NCI-H1436 (cell line): ENCODE measurements around the gene CCNE1.
"Not testable (repeated sequence)": the region's sequence is repeated elsewhere in the genome, so short reads cannot be mapped to it uniquely, and the experiment has no call there.

Experiments used
- DNase-seq: peaks from one replicate; lab custom pipeline; 2025; lab: John Stamatoyannopoulos, UW

The CCNE1 gene

DNA sequence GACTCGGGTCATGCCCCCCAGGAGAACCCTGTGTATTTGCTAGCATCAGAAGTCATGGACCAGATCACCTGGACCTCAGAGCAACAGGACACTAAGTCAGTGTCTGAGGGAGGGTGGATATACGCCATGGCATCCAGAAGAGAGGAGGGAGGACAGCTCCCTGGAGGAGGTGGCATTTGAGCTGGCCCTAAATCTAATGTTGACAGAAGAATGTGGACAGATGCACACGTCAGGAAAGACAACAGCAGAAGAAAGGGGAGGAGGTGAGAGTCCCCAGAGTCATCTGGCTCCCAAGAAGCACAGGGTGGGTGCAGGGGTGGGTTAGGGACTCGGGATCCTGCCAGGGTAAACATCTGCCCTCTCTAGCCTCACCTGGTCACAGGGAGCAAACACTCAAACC lies 24.5 kb upstream of the CCNE1 start:
- no peak for DNase-seq

DNA sequence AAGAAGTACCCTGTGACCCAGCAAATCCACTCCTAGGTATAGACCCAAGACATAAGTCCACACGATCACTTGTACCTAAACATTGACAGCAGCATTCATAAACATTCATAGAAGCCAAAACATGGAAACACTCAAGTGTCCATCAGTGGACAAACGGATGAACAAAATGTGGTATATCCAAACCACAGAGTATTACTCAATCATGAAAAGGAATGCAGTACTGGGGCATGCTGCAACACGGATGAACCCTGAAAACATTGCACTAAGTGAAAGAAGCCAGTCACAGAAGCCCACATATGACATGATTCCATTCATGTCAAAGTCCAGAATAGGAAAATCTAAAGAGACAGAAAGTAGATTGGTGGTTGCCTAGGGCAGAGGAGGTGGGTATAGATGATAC lies 22.8 kb upstream of the CCNE1 start:
- DNase-seq: no peak

DNA sequence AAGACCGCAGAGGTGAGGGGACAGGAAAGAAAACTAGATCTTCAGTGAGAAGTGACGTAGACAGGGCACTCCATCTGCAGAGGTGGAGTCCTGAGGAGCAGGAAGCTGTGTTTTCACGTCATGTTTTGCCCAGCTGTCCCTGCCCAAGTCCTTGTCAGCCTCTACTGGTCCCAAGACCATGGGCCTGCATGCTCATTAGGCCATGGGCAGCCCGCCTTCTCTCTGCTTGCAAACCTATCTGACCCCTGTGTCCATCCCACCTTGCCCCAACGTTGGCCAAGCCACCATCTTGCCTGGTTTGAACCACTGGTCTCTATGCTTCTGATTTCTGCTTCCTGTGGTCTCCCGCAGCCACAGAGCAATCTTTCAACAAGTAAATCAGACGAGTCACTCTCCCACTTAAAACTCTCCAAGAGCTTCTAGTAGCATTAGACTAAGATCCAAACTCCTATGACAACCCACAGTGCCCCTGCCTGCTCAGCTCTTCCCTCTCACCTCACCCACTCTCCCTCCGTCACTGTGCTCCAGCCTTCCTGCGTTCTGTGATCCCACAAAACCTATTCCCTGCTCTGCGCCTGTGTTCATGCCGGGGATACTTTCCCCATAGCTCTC lies 18.6 kb upstream of the CCNE1 start:
- no peak for DNase-seq

DNA sequence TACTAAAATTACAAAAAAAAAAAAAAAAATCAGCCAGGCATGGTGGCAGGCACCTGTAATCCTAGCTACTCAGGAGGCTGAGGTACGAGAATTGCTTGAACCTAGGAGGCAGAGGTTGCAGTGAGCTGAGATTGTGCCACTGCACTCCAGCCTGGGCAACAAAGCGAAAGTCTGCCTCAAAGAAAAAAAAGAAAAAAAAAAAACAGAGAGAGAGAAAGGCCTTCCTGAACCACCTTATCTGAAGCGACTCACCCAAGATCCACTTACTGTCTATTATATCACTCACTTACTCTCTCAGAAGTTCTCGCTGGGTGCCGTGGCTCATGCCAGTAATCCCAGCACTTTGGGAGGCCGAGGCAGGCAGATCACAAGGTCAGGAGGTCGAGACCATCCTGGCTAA lies 17.3 kb upstream of the CCNE1 start:
- not testable (repeated sequence) for DNase-seq

DNA sequence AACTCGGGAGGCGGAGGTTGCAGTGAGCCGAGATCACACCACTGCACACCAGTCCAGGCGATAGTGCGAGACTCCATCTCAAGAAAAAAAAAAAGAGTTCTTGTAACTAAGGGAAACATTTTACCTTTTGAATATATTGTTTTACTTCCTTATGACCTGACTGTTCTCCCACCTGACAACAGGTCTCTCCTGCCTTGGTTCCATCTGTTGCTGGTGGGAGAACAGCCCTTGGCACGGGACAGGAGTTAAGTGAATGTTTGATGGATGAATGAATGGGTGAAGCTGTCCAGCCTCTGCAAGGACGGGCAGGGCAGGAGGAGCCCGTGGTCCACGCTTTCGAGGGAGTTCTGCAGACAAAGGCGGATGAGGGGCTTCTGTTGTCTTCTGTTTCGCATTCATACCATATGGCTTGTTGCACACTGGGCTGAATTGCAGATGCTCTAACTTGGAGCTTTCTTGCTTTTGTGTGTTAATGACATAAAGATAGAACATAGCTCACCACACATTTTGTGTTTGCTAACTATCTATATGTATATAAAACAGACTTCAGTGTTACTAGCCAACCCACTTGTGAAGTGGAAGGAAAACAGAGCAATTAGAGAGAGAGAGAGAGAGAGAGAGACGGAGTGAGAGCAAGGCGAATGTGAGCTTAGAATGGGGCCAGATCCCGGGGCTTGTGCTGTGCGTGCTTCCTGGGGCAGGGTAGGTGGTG lies 16.2 kb upstream of the CCNE1 start:
- DNase-seq: no peak

DNA sequence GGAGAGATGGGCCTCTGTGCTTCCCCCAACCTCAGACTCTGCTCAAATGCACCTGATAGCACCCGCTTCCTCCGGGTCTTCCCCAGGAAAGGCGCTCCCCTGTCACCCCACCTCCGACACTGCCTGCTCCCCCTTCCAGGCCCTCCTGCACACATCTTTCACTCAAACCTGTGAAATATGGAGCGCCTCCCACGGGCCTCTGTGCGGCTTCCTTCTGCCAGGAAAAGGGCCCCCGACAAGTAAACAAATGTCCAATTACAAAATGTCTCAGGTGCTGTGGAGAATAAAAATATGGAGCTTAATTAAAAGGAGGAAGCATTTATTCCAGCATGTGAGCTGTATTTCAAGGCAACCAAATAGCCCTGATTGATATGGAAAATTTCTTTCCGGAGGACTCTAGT lies 15.6 kb upstream of the CCNE1 start:
- DNase-seq: no peak

DNA sequence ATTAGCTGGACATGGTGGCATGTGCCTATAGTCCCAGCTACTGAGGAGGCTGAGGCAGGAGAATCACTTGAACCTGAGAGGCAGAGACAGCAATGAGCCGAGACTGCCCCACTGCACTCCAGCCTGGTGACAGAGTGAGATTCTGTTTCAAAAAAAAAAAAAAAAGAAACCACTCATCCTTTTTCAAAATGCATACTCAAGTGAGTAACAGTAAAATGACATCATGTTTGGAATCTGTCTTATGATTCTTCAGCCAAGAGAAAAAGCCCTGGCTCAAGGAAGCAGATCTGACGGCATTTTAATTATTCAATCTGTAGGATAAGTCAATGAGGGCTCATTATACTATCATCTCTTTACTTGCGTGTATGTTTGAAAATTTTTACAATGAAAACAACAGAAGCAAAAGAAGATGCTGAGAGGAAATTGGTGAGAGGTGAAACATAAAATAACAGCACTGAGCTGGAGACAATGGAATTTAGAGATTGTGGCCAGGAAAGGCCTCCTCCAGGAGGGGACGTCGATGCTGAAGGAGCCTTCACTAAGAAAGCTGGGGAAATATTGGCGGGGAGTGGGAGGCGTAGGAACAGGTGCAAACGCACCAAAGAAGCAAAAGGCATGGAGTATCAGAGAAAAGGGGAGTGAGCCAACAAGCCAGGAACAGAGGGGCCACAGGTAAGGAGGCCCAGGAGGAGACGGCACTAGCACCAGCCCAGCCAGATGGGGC lies 12.9 kb upstream of the CCNE1 start:
- DNase-seq: no peak

DNA sequence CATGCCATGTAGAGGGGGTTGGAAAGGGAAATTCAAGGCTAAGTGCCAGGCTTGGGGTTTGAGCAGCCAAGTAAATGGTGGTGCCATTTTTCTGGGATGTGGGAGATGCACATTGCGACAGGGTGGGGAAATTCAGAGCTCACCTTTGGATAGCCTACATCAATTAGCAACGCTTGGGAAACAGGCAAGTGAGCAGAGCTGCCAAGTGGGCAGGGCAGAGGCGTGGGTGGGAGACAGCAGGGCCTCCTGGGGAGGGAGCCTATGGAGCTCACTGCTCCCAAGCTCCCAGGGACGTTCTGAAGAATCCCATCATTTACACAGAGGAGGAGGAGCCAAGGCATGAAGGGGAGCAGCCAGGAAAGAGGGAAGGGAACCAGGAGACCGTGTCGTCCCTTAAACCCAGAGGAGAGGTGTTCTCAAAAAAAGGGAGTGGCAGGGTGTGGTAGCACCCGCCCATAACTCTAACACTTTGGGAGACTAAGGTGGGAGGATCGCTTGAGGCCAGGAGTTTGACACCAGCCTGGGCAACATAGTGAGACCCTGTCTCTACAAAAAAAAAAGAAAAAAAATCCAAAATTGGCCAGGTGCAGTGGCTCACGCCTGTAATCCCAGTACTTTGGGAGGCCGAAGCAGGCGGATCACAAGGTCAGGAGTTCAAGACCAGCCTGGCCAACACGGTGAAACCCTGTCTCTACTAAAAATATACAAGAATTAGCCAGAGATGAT lies 11.5 kb upstream of the CCNE1 start:
- DNase-seq: no peak

DNA sequence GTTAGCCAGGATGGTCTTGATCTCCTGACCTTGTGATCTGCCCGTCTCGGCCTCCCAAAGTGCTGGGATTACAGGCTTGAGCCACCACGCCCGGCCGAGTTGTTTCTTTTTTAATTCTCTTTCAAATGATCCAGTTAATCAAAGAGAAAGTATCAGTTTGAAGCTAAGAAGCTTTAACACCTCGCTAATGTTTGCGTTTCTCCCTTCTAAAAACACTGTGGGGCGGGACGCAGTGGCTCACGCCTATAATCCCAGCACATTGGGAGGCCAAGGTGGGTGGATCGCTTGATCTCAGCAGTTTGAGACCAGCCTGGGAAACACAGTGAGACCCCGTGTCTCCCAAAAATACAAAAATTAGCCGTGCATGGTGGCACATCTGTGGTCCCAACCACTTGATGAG lies 7.8 kb upstream of the CCNE1 start:
- not testable (repeated sequence) for DNase-seq

DNA sequence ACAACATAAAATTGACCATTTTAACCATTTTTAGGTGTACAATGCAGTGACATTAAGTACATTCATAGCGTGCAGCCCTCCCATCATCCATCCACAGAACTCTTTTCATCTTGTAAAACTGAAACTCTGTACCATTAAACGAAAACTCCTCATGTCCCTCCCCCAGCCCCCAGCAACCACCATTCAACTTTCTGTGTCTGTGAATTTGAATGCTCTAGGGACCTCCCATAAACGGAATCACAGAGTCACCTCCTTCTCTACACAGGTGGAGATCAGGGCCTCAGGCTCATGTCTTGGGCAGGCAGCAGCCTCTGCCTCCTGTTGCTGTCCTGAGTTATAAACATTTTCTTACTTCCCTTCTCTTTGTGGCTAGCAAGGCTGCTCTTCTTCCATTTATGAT lies 7.3 kb upstream of the CCNE1 start:
- DNase-seq: no peak

DNA sequence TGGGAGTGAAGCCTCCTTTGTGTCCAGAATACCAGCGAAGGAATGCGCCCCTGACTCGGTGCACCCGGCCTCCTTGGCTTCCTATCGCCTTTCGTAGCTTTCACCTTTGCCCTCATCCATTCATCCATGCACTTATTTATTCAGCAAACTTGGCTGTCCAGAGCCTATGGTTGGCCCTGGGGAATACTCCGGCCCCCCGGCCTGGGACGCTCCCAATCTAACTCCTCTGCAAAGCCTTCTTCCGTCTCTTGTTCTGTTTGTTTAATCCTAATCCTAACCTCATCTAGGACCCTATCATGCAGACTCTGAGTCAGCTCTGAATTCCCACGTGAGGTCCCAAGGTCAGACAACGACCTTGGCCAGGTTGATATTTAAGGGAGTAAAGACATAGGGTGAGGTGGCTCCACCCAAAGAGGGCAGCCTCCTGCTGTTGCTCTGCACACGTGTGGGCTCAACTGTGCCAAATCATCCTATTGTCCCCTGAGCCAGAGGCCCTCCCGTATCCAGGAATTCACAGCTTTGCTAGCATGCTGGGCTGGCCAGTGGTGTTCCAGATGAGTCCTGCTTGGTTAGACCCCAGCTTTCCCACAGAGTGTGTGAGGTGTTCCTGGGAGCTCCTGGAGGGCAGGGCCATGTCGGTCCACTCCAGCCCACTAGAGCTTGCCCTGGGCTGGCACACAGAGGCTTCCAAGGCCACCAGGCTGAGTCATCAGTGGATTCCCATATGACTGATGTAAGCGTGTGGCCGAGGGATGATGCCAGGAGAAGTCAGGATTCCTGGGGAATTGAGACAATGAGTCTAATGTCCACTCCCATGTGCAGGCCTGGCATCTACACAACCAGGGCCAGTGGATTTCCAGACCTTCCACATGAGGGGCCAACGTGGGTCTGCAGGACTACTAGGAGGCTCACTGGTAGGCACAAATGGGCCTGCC lies 6.5 kb upstream of the CCNE1 start:
- no peak for DNase-seq

DNA sequence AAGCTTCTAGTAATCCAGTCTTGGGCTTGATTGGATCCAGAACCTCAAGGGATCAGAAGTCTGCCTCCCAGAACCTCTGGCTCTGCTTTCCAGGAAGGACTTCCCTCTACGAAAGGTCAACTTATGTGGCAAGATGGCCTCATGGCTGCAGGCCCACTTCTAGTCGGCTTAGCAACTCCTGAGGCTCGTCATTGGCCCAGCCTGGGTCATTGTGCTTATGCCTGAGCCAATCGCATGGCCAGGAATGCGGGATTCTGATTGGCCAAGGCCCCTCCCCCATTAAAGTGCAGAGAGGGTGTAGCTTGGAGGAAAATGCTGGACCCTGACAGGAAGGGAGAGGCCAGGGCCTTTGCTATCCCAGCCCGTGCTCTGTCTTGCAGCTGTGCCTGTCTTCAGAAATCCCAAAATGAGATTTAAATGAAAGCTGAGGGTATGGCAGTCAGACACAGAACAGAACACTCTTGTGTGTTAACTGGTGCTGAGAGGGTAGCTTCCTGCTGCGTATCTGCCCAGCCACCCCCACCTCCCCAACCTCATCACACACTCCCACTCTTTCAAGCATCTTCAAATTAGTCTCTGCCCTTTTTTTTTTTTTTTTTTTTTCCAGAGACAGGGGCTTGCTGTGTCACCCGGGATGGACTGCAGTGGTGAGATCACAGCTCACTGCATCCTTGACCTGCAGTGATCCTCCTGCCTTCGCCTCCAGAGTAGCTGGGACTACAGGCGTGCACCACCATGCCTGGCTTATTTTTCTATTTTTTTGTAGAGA lies 5.5 kb upstream of the CCNE1 start:
- DNase-seq: no peak

DNA sequence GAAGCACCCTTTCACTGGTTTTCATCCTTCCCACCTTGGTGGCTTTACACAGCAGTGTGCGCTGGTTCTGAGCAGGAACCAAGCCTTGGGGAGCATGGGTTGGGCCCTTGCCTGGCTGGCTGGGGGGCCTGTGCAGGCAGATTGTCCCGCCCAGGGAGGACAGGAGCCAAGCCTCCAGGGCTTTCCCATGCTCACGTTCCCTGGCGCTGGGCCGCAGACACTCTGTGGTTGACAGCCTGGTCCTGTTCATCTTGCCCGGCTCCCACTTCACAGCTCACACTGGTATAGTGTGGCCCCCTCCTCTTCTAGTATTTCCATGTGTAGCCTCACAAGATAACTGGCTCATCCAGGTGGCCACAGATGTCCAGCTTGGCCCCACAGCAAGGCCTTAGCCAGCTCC lies 4.6 kb upstream of the CCNE1 start:
- DNase-seq: no peak

DNA sequence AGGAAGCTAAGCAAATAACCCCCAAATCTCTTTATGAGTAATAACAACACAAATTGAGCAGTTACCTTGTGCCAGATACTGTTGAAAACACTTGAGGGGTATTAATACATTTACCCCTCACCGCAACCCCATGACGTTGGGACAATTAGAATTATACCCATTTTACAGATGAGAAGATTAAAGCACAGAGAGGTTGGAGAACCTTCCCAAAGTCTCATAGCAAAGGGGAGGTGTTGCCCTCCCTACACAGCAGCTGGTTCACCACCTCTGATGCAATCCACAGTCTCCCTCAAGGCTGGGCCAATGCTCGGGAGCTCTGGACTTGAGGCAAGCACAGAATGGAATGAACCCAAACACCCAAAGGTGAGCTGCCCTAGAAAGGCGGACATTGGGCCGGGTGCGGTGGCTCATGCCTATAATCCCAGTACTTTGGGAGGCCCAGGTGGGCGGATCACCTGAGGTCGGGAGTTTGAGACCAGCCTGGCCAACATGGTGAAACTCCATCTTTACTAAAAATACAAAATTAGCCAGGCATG lies 3.9 kb upstream of the CCNE1 start:
- DNase-seq: no peak

DNA sequence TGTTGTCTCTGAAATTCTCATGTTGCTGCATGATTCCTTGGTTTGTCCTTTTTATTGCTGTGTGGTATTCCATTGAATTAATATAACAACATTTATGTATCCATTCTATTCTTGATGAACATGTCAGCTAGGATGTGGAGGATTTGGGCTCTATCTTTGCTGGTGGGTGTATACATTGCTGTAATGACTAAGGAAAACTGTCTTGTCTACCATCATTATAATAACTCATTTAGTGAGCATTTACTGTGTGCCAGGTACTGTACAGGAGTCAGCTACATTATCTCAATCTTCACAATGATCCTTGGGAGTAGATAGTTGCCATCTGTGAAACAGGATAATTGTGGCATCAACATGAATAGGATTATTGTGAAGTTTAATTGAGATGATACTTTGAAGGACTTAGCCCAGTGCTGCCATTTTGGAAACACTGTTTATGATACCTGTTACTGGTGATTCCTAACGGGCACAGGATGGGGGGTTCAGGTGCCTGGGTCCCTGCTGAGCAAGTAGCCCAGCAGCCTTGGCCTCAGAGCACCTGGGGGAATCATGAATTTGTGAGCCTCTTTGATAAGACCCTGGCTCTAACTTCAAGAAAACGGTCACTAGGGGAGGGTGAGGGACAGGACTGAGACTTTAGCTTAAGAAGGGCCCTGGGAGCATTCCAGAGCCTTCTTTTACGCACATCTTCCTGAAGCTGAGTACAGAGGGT lies 1.8 kb upstream of the CCNE1 start:
- no peak for DNase-seq

DNA sequence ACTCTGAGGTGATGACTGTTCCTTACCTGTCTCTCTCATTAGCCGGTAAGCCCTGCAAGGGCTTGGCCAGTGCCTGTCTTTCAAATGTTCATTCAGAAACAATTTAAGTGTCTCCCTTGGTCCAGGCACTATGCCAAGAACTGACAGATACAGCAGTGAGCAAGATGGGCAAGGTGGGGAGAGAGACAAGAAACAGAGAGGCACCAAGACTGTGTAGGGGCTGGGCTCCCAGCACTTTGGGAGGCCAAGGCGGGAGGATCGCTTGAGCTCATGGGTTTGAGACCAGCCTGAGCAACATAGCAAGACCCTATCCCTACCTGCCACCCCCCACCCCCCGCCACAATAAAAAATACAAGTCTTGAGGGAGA lies 1.3 kb upstream of the CCNE1 start:
- no peak for DNase-seq

DNA sequence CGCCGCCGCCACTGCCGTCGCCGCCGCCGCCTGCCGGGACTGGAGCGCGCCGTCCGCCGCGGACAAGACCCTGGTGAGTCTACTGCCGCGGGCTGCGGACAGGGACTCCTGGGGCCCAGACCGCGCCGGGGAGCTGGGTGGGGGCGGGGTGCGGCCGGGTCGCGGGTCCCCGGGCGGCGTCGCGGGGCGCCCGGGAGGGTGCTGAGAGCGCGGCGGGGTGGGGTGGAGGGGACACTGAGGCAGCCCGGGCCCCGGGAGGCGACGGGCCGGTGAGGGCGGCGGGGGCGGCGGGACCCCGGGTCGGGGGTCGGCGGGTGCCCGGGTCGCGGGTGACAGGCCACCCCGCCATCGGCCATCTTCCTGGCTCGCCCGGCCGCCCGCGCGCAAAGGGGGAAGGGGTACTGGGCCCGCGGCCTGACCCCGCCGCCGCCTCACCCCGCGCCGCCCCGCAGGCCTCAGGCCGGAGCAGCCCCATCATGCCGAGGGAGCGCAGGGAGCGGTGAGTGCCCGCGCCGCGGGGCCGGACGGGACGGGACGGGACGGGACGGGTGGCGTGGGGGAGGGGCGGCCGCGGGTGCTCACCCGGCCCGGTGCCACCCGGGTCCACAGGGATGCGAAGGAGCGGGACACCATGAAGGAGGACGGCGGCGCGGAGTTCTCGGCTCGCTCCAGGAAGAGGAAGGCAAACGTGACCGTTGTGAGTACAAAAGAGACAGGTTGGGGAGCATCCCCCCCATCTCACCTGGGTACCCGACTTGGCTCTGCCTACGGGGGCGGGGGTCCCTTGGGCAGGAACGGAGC lies 489 bp downstream of the CCNE1 start:
- DNase-seq: no peak

DNA sequence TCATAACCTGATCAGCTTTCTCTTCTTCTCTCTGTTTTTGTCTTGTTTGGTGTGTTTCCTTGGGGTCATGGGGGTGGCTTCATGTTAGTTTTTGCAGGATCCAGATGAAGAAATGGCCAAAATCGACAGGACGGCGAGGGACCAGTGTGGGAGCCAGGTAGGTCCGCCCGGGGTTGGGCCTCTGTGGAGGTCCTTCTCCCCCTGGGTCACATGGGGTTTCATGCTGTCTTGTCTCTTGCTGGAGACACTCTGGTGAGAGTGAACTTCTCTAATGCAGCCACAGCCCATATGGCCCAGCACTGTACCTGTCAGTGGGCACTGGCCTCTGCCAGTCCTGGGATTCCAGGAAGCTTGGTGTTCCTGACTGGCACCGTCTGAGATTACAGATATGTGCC lies 1.1 kb downstream of the CCNE1 start:
- DNase-seq: no peak

DNA sequence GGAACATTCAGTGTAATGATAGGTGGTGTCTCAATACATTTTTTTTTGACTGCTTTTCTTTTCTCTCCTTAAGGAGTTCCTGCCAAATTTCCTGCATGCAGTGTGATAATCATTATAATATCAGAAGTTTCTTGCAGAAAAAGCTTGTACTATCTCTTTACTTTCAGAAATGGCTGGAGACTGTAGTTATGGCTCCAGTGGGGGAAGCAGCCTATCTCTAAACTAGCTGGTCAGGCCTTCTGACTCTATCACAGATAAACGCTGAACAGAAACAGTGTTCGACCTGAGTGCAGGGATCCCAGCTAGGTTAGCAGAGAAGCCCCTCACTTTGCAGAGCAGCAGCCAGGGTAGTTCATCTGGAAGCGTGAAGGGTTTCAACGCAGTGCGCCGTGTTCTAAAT lies 1.9 kb downstream of the CCNE1 start:
- DNase-seq: no peak
